ENCODE measurements around the gene DENND1A. TPM values are rescaled to one million over a fixed set of nuclear protein-coding genes. Genes with fewer than 3 reads are reported as not detected.

The DENND1A gene
- total and polyA plus RNA-seq, 12 donors, result 7.3 to 36.7 (median 19.6) TPM

DNA sequence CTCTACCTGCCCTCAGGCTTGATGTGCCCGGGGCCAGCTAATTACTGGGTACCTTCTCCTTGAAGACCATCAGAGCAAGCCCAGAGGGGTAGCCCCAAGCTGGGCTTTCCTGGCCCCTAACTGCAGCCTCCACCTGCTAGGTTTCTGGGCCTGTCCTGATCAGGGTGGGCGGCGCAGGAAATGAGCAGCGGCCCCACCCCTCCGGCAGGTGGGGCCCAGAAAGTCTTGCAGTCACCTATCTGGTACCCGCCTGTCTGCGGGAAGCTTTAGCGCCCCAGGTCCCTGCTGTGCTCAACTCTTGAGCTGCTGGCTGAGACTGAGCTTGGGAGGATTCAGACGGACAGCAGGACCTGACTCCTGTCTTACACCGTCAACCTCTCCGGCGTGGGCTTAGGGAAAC lies 44.5 kb upstream of the DENND1A start:
- TF ChIP-seq, protein P1, sequence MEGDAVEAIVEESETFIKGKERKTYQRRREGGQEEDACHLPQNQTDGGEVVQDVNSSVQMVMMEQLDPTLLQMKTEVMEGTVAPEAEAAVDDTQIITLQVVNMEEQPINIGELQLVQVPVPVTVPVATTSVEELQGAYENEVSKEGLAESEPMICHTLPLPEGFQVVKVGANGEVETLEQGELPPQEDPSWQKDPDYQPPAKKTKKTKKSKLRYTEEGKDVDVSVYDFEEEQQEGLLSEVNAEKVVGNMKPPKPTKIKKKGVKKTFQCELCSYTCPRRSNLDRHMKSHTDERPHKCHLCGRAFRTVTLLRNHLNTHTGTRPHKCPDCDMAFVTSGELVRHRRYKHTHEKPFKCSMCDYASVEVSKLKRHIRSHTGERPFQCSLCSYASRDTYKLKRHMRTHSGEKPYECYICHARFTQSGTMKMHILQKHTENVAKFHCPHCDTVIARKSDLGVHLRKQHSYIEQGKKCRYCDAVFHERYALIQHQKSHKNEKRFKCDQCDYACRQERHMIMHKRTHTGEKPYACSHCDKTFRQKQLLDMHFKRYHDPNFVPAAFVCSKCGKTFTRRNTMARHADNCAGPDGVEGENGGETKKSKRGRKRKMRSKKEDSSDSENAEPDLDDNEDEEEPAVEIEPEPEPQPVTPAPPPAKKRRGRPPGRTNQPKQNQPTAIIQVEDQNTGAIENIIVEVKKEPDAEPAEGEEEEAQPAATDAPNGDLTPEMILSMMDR (IDR thresholded peaks at IDR 0.05), result no peak
- no peak for TF ChIP-seq POLR2A (IDR thresholded peaks at IDR 0.05)
- H3K9me3 ChIP-seq (replicated peaks in 1 of 3), result no peaks in the 10 kb centered on the region
- H3K27me3 ChIP-seq, result peaks cover 6% of the 10 kb centered on the region
- intact Hi-C loops (cut with DNase I), result no loop called here
- WGBS, 4 donors, result 78 to 86% (median 84%) methylated on average over 5 to 12 of the region's 12 CpGs
- no peak overlapping the region for H3K4me3 ChIP-seq
- H3K36me3 ChIP-seq (replicated peaks in 1 of 2), result no peaks in the 10 kb centered on the region
- H3K27ac ChIP-seq, result no peak overlapping the region
- no peaks in the 10 kb centered on the region for H3K4me1 ChIP-seq (replicated peaks in 1 of 2)
- DNase-seq, result no peak

DNA sequence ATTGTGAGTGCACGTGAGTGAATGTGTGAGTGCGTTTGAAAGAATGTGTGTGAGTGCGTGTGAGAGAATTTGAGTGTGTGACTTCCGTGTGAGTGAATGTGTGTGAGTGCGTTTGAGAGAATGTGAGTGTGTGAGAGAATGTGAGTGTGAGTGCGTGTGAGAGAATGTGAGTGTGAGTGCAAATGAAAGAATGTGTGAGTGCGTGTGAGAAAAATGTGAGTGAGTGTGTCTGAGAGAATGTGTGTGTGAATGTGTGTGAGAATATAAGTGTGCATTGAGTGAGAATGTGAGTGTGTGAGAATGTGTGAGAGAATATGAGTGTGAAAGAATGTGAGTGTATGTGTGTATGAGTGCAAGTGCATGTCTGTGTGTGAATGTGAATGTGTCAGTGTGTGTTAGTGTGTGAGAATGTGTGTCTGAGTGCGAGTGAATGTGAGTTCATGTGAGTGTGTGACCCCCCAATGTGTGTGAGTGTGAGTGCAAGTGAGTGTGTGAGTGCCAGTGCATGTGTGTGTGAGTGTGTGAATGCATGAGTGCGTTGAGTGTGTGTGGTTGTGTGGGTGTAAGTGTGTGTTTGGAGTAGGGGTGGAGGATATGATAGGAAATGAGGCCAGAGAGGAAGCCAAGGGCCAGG lies 43.8 kb upstream of the DENND1A start:
- no peak overlapping the region for H3K4me3 ChIP-seq
- 86 to 91% (median 89%) methylated on average over 9 of the region's 9 CpGs for WGBS, 4 donors
- intact Hi-C loops (cut with DNase I), result no loop called here
- no peaks in the 10 kb centered on the region for H3K36me3 ChIP-seq (replicated peaks in 1 of 2)
- no peak for TF ChIP-seq POLR2A (IDR thresholded peaks at IDR 0.05)
- TF ChIP-seq, protein P1 (IDR thresholded peaks at IDR 0.05), result no peak
- DNase-seq, result no peak
- H3K27me3 ChIP-seq, result peaks cover 8% of the 10 kb centered on the region
- H3K4me1 ChIP-seq (replicated peaks in 1 of 2), result no peaks in the 10 kb centered on the region
- no peaks in the 10 kb centered on the region for H3K9me3 ChIP-seq (replicated peaks in 1 of 3)
- no peak overlapping the region for H3K27ac ChIP-seq

DNA sequence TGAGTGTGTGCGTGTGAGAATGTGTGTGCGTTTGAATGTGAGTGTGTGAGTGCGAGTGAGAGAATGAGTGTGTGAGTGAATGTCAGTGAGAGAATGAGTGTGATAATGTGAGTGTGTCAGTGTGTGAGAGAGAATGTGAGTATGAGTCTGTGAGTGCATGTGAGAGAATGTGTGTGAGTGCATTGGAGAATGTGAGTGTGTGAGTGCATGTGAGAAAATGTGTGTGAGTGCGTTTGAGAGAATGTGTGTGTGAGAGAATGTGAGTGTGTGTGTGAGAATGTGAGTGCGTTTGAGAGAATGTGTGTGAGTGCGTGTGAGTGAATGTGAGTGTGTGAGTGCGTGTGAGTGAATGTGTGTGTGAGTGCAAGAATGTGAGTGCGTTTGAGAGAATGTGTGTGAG lies 42.7 kb upstream of the DENND1A start:
- peaks cover 14% of the 10 kb centered on the region for H3K27me3 ChIP-seq
- H3K4me1 ChIP-seq (replicated peaks in 1 of 2), result no peaks in the 10 kb centered on the region
- 89 to 94% (median 93%) methylated on average over 8 of the region's 8 CpGs for WGBS, 4 donors
- H3K9me3 ChIP-seq (replicated peaks in 1 of 3), result no peaks in the 10 kb centered on the region
- no peak overlapping the region for H3K27ac ChIP-seq
- no peak for TF ChIP-seq POLR2A (IDR thresholded peaks at IDR 0.05)
- TF ChIP-seq, protein P1 (IDR thresholded peaks at IDR 0.05), result no peak
- intact Hi-C loops (cut with DNase I), result no loop called here
- H3K36me3 ChIP-seq (replicated peaks in 1 of 2), result no peaks in the 10 kb centered on the region
- DNase-seq, result no peak
- H3K4me3 ChIP-seq, result no peak overlapping the region

DNA sequence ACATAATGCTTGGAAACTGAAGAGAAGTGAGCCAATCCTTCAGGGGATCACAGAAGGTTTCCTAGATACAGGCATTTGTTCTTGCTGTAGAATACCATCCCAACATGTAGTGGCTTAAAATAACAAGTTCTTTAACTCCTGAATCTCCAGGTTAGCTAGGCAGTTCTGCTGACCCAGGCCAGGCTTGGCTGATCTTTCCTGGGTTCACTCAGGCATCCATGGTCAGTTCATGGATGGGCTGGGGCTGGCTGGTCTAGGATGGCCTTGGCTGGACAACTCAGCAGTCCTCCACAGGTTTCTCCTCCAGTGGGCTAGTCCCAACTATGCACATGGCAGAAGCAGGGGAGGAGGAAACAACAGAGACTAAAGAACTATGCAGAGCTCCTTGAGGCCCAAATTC lies 37.4 kb upstream of the DENND1A start:
- no peak overlapping the region for H3K27ac ChIP-seq
- intact Hi-C loops (cut with DNase I), result no loop called here
- no peaks in the 10 kb centered on the region for H3K36me3 ChIP-seq (replicated peaks in 1 of 2)
- no peaks in the 10 kb centered on the region for H3K4me1 ChIP-seq (replicated peaks in 1 of 2)
- no peak overlapping the region for H3K4me3 ChIP-seq
- no peak for DNase-seq
- no peaks in the 10 kb centered on the region for H3K9me3 ChIP-seq (replicated peaks in 1 of 3)
- no peak for TF ChIP-seq POLR2A (IDR thresholded peaks at IDR 0.05)
- TF ChIP-seq, protein P1 (IDR thresholded peaks at IDR 0.05), result no peak
- peaks cover 16% of the 10 kb centered on the region for H3K27me3 ChIP-seq

All from adrenal gland (tissue), 12 donors.